Stimulated activated CD4-positive, alpha-beta T cell treated with anti-CD3 and anti-CD28 coated beads, Interleukin-1b, Interleukin-23, amount 100 ng/mL, for 48 hours (primary cell): ENCODE results near the gene C3orf49.

Experiments used
- DNase-seq: peaks from one replicate; pipeline ENCODE4 v3.0.0-alpha.2; 2020

Gene C3orf49

DNA sequence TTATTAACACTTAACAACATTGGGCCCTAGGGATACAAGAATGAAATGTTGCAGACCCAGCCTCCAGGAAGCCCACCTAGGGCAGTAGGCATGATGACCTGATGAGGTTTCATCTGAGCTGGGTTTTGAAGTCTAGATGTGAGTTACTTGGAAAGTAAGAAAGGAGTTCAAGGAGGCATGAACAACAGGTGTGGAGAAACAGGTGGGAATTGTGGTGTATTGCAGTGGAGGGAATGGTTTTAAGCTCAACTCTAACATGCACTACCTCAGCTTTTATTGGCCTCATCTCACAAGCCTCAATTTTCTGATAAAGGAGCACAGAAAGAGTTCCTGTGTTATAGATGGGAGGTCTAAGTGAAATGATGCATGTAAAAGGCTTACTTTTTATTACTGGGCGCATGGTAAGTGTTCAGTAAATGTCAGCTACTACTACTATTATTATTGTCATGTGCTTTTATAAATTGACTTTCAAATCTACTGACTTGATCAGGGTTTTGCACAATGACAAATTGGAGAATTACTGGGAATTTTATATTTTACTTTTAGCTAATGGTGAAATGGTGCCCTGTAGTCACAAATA is 73.8 kb downstream of the C3orf49 start:
- DNase-seq, result no peak

DNA sequence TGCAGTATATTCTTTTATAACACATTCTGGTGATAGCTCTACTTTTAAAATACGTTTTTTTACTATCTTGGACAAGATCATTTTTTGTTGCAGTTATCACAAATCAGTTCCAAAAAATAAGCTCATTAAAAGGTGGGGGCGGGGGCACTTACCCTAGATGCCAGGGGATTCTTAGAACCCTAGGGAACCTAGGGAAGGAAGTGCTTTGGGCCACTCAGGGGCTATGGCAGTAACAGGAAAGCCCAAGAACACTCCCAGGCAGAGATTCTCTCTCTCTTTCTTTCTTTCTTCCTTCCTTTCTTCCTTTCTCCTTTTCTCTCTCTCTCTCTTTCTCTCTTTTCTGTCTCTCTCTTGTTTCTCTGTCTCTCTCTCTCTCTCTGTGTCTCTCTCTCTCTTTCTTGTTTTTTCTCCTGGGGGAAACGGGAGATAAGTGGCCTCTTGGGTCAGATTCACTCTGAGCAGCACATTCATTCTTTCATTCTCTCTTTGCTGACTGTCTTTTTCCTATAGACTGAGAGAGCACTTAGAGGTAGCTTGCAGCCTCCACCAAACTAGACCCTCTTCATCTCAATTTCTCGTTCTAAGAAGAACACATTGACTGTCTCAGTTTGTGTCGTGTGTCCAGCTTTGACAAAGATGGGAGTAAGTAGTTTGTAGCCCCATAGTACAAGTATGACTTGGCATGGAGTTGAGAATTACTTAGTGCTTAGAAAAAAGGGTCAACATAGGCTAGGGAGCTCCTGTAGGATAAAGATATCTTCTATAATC is 76.5 kb downstream of the C3orf49 start:
- DNase-seq, result no peak

DNA sequence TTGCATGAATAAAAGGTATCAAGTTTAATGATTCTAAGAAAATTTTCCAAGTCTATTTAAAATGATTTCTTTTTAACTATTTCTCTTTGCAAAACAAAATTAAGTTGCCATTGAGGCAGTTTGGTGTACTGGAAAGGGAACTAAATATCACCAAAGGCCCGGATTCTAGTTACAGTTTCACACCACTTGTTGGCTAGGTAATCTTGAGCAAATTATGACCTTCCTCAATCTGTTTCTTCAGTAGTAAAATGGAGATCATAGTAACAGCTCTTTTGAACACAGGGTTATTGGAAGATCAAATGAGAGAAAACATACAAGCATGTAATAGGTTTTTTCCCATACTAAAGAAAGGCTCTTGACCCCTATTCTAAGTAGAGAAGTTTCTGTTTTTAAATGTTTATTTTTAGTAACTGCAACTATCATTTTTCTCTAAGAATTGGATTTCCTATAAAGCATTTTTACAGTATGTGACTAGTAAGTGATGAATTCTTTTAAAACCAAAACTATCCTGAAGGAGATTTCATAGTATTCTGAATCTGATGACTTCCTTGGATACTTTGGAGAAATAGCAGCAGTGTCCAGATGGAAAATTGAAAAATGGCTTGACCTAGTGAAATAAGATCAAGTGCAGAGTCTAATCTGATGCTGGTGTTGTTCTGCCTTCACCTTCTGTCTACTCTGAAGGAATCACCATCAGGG is 77.4 kb downstream of the C3orf49 start:
- no peak for DNase-seq
